ENCODE data around the gene PATL2.
"Not testable (repeated sequence)": the region's sequence is repeated elsewhere in the genome, so short reads cannot be mapped to it uniquely, and the experiment has no call there.

PATL2 gene

DNA sequence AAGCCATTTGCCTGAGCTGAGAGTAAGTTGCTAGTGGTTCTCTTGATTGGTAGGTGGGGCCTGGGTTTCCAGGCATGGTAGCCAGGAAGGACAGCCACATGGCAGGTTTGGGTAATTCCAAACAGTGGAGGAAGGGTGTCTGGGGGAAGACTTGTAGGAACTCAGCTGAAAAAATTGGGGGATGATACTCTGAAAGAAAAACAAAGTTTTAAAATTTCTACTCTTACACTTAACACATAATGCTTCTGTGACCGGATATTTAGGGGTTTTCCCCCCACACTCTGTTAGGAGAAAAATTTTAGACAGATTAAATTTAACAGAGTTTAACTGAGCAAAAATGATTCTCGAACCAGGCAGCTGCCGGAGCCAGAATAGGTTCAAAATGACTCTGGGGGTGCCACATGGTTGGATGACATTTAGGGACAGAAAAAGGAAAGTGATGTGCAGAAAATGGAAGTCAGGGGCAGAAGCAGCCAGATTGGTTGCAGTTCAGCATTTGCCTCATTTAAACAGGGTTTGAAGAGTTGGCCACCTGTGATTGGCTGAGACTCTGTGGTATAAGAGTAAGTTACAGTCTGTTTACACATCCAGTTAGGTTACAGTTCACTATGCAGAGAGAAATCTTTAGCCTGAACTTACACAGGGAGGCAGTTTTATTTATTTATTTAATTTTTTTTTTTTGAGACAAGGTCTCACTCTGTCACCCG is 8.3 kb upstream of the PATL2 start:
- no peak for DNase-seq (ENCODE audit: low read depth in 2 of 2)

DNA sequence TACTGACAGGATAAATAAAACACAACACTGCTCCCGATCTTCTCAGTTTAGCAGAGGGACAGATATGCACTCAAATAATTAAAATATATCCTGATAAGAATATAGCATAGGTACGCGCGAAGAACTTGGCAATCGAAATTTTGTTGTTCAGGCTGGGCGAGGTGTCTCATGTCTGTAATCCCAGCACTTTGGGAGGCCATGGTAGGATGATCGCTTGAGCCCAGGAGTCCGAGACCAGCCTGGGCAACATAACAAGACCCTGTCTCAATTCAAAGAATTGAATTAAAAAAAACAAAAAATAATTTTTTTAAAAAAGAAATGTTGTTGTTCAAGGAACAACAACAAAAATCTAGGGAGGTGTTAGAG is 7.8 kb upstream of the PATL2 start:
- no peak for DNase-seq (ENCODE audit: low read depth in 2 of 2)

GRCh38 chr15:44718180-44718926 is 7.2 kb upstream of the PATL2 start:
- DNase-seq (ENCODE audit: low read depth in 2 of 2), result no peak

- DNase-seq (ENCODE audit: low read depth in 2 of 2), result no peak
Observed at GRCh38 chr15:44716983-44717602, 6.0 kb upstream of the PATL2 start.

- no peak for DNase-seq (ENCODE audit: low read depth in 2 of 2)
Observed at GRCh38 chr15:44715797-44716334, 4.7 kb upstream of the PATL2 start.

DNA sequence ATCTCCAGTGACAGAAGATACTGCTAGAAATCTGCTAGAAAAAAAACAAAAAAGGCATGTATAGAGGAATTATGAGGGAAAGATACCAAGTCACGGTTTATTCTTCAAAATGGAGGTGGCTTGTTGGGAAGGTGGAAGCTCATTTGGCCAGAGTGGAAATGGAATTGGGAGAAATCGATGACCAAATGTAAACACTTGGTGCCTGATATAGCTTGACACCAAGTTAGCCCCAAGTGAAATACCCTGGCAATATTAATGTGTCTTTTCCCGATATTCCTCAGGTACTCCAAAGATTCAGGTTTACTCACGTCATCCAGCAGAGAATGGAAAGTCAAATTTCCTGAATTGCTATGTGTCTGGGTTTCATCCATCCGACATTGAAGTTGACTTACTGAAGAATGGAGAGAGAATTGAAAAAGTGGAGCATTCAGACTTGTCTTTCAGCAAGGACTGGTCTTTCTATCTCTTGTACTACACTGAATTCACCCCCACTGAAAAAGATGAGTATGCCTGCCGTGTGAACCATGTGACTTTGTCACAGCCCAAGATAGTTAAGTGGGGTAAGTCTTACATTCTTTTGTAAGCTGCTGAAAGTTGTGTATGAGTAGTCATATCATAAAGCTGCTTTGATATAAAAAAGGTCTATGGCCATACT is 4.1 kb upstream of the PATL2 start:
- DNase-seq (ENCODE audit: low read depth in 2 of 2), result no peak

- no peak for DNase-seq (ENCODE audit: low read depth in 2 of 2)
Observed at GRCh38 chr15:44713006-44713966, 2.2 kb upstream of the PATL2 start.

DNA sequence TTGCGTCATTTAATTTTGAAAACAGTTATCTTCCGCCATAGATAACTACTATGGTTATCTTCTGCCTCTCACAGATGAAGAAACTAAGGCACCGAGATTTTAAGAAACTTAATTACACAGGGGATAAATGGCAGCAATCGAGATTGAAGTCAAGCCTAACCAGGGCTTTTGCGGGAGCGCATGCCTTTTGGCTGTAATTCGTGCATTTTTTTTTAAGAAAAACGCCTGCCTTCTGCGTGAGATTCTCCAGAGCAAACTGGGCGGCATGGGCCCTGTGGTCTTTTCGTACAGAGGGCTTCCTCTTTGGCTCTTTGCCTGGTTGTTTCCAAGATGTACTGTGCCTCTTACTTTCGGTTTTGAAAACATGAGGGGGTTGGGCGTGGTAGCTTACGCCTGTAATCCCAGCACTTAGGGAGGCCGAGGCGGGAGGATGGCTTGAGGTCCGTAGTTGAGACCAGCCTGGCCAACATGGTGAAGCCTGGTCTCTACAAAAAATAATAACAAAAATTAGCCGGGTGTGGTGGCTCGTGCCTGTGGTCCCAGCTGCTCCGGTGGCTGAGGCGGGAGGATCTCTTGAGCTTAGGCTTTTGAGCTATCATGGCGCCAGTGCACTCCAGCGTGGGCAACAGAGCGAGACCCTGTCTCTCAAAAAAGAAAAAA is 1.4 kb upstream of the PATL2 start:
- DNase-seq (ENCODE audit: low read depth in 2 of 2), result peak in 1 of 2 donors; percentile 36

GRCh38 chr15:44711743-44712345 is 721 bp upstream of the PATL2 start:
- peak; percentile 41 to 49 for DNase-seq (ENCODE audit: low read depth in 2 of 2)

- no peak for DNase-seq (ENCODE audit: low read depth in 2 of 2)
Observed at GRCh38 chr15:44710236-44711095, 657 bp downstream of the PATL2 start.

DNA sequence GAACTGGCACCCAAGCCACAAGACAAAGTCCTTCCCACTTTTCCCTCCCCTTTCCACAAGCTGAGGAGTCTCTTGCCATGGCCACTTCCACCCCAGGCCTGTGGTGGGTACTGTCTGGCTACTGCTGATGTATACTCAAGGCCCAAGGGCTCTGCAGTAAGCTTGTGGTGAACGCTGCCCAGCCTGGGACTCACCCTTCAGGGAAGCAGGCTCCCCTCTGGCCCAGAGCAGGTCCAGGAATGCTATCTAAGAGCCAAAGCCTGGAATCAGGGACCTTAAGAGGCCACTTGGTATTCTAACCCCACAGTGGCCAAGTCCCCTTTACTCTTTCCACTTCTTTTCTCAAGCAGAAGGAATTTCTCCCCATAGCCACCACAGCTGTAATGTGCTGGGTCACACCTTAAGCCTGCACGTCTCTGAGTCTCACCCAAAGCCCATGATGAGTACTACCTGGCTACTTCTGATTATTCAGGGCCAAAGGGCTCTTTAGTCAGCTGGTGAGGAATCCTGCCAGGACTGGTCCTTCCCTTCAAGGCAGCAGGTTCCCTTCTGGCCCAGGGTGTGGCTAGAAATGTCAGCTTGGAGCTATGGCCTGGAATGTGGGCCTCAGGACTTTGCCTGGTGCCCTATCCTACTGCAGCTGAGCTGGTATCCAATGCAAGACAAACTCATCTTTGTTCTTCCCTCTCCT is 4.0 kb downstream of the PATL2 start:
- DNase-seq (ENCODE audit: low read depth in 2 of 2), result no peak

DNA sequence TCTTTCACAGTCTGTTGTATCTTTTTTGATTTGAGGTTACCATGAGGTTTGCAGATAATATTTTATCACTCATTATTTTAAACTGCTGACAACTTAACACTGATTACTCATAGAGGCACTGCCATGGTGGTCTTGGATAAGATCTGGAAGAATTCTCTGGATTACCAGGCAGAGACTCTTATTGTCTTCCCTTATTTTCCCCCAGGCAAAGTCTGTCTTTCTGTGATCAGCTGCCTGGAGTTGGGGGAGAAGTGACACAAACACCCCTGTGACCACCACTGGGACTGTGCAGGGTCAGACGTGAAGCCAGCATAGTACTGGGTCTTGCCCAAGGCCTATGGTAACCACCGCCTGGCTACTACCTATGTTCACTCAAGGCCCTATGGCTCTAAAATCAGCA is 4.7 kb downstream of the PATL2 start:
- no peak for DNase-seq (ENCODE audit: low read depth in 2 of 2)

GRCh38 chr15:44705986-44706385 is 5.1 kb downstream of the PATL2 start:
- no peak for DNase-seq (ENCODE audit: low read depth in 2 of 2)

GRCh38 chr15:44700676-44701075 is 10.4 kb downstream of the PATL2 start:
- DNase-seq (ENCODE audit: low read depth in 2 of 2), result not testable (repeated sequence)

GRCh38 chr15:44698641-44699040 is 12.5 kb downstream of the PATL2 start:
- no peak for DNase-seq (ENCODE audit: low read depth in 2 of 2)

DNA sequence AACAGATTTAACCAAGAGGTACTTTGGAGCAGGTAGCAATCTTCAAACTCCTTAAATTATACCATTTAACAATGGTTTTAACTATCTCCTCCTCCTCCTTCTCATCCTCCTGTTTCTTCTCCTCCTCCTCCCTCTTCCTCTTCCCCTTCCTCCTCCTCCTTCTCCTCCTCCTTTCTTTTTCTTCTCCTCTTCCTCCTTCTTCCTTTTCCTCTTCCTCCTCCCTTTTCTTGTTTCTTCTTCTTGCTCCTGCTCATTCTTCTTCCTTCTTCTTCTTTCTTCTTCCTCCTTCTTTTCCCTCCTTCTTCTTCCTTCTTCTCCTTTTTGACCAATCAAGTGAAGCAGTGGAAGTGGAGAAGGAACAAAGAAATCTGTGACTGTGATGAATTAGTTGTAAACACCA is 14.1 kb downstream of the PATL2 start:
- DNase-seq (ENCODE audit: low read depth in 2 of 2), result no peak

- no peak for DNase-seq (ENCODE audit: low read depth in 2 of 2)
Observed at GRCh38 chr15:44695294-44695693, 15.8 kb downstream of the PATL2 start.

DNA sequence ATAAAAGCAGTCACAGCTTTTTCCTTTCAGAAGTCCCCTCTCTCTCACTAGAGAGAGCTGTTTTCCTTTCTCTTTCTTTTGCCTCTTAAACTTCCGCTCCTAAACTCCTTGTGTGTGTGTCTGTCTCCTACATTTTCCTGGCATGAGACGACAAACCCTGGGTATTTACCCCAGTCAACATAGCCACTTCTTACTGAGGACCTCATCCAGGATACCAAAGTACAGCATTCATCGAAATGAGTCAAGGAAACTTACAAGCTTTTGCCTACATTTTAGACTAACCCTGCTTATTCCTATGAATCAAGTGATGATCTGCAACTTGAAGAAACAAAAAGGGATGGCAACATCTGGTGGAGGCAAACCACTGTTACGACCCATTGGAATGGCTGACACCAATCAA is 16.7 kb downstream of the PATL2 start:
- DNase-seq (ENCODE audit: low read depth in 2 of 2), result no peak

GRCh38 chr15:44692659-44693058 is 18.5 kb downstream of the PATL2 start:
- DNase-seq (ENCODE audit: low read depth in 2 of 2), result no peak

All from stimulated activated CD8-positive, alpha-beta memory T cell treated with anti-CD3 and anti-CD28 coated beads, Interleukin-7, amount 100 ng/mL, for 1 hour (primary cell).